Measurements from ENCODE around the gene GARIN5B. TPM values are rescaled to one million over a fixed set of nuclear protein-coding genes. Genes with fewer than 3 reads are reported as not detected.

Gene GARIN5B
- total and polyA plus RNA-seq, 2 of the 4 experiments (the other 2 are of a cell fraction): not detected

- Histone ChIP-seq H2AK9ac (replicated peaks; ENCODE audit: low read depth, low read length, poor library complexity) (no peak overlapping the region), H3K27me3 (ENCODE audit: control insufficient read depth, insufficient read depth, low read length) (no peaks in the 10 kb centered on the region), H3K9ac (ENCODE audit: low read depth, low read length) (no peak overlapping the region), H2BK5ac (ENCODE audit: low read depth, low read length, poor library complexity, severe bottlenecking) (no peak overlapping the region), H4K91ac (ENCODE audit: insufficient read depth, low read depth, low read length) (no peak overlapping the region), H3K27ac (ENCODE audit: insufficient read depth, low read length) (no peak overlapping the region), H2AK5ac (ENCODE audit: low read depth, low read length) (no peak overlapping the region), H3K14ac (replicated peaks; ENCODE audit: low read depth, low read length) (no peak overlapping the region), H2BK15ac (ENCODE audit: low read depth, low read length) (no peak overlapping the region), H3K56ac (ENCODE audit: extremely low read depth, insufficient read depth, low read length) (no peak overlapping the region), H3K4me3 (ENCODE audit: insufficient read depth, low read depth, low read length) (no peak overlapping the region), H2BK20ac (ENCODE audit: low read depth, low read length) (no peak overlapping the region), H3K18ac (ENCODE audit: low read depth, low read length) (no peak overlapping the region), H3K4me2 (ENCODE audit: low read depth, low read length) (no peak overlapping the region), H3K4me1 (ENCODE audit: control insufficient read depth, insufficient read depth, low read length) (no peaks in the 10 kb centered on the region; the same call in 1 of the 2 replicates), H3K4ac (ENCODE audit: low read depth, low read length) (no peak overlapping the region), H3K36me3 (ENCODE audit: control insufficient read depth, insufficient read depth, low read length) (peaks cover 36% of the 10 kb centered on the region), H4K20me1 (ENCODE audit: insufficient read depth, low read length) (no peaks in the 10 kb centered on the region), H4K8ac (ENCODE audit: low read depth in 2 of 2, low read length in 2 of 2) (no peak overlapping the region), H3K9me1 (ENCODE audit: insufficient read depth, low read length) (no peaks in the 10 kb centered on the region), H3K79me1 (ENCODE audit: low read depth in 1 of 2, low read length in 2 of 2) (no peaks in the 10 kb centered on the region), H3K23ac (ENCODE audit: low read depth, low read length) (no peak overlapping the region), H3K9me3 (ENCODE audit: control insufficient read depth, insufficient read depth, low read length) (no peaks in the 10 kb centered on the region; the same call in 1 of the 2 replicates), H2AFZ (replicated peaks; ENCODE audit: low read length, poor library complexity) (no peak overlapping the region), H2BK120ac (ENCODE audit: low read depth, low read length) (no peak overlapping the region), H4K5ac (ENCODE audit: low read depth, low read length) (no peak overlapping the region)
- intact Hi-C loops (cut with micrococcal nuclease): no loop called here
- dilution Hi-C loops (cut with HindIII; ENCODE audit: low sequenced_read_pairs, unreplicated experiment): no loop called here
- 86% methylated on average over 2 of the region's 5 CpGs; no CpG with 5 or more reads in 1 of the 2 experiments for WGBS, 2 experiments (ENCODE audit: extremely low coverage in 2 of 2, insufficient read length in 1 of 2)
- in situ Hi-C loops (cut with MboI; ENCODE audit: low sequenced_read_pairs): no loop called here
- ChIA-PET CTCF (no interaction called here), POLR2A (ENCODE audit: unreplicated experiment) (no interaction called here)
- DNase-seq: no peak
- BruUV-seq (replicated peaks): no TSS peak
- no peak for TF ChIP-seq SMC3 (IDR thresholded peaks at IDR 0.05; ENCODE audit: low read depth, low read length)
- TF ChIP-seq FOS (IDR thresholded peaks at IDR 0.05; ENCODE audit: low read depth, low read length): no peak
- no peak for TF ChIP-seq MAFK (IDR thresholded peaks at IDR 0.05; ENCODE audit: low read depth, low read length)
- no peak for TF ChIP-seq RCOR1 (IDR thresholded peaks at IDR 0.05; ENCODE audit: insufficient replicate concordance, low read length)
- no peak for TF ChIP-seq CTCF (conservative IDR thresholded peaks at IDR 0.05; ENCODE audit: low read depth, low read length)
- TF ChIP-seq ELK1 (IDR thresholded peaks at IDR 0.05; ENCODE audit: borderline replicate concordance, low read depth, low read length): no peak
- TF ChIP-seq USF2 (IDR thresholded peaks at IDR 0.05; ENCODE audit: low read depth, low read length): no peak
- TF ChIP-seq BHLHE40 (IDR thresholded peaks at IDR 0.05; ENCODE audit: low read depth, low read length): no peak
- TF ChIP-seq CEBPB (IDR thresholded peaks at IDR 0.05; ENCODE audit: low read depth, low read length): no peak
- TF ChIP-seq RFX5 (IDR thresholded peaks at IDR 0.05; ENCODE audit: low read depth, low read length): no peak
- no peak for TF ChIP-seq MXI1 (IDR thresholded peaks at IDR 0.05; ENCODE audit: borderline replicate concordance, low read depth, low read length)
- no peak for TF ChIP-seq NFE2L2 (IDR thresholded peaks at IDR 0.05; ENCODE audit: low read depth, low read length)
- no peak for TF ChIP-seq CHD1 (IDR thresholded peaks at IDR 0.05; ENCODE audit: low read depth, low read length)
- TF ChIP-seq MAZ (IDR thresholded peaks at IDR 0.05; ENCODE audit: borderline replicate concordance, low read depth, low read length): no peak
- no peak for TF ChIP-seq RAD21 (IDR thresholded peaks at IDR 0.05; ENCODE audit: low read length)
- no peak for TF ChIP-seq POLR2A (IDR thresholded peaks at IDR 0.05; ENCODE audit: low read depth, low read length)
- no peak for ATAC-seq (ENCODE audit: low read depth)
Observed at GRCh38 chr19:55309448-55309847, 53.6 kb downstream of the GARIN5B start.
